ENCODE results near the gene TMEM187. TPM values are rescaled to one million over a fixed set of nuclear protein-coding genes. Genes with fewer than 3 reads are reported as not detected.
A peak's percentile ranks its signal among the peaks of the same experiment; 100 is the strongest.

Gene TMEM187
- total and polyA plus RNA-seq, 12 donors, result 4.0 to 29.2 (median 12.9) TPM

DNA sequence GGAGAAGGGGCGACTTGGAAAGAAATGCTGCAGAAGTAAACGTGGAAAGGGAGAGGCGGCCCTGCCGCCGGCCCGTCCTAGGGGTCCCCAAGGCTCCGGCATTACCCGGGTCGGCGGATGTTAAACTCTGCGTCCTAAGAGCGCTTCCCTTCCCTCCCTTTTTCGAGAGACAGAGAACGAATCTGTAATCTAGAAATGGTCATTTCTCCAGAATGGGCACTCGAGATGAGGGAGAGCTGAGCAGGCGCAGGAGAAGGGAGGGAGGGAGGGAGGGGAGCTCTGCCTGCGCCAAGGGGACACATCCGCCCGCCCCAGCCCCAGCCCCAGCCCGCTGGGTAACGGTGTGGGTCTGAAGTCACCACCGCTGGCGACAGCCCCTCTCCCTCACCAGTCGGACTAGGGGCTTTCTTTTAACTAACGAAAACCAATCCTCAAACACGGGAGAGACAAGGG is 2.6 kb upstream of the TMEM187 start:
- Histone ChIP-seq H3K4me1 (replicated peaks in 1 of 2) (peaks cover 24 to 59% of the 10 kb centered on the region in 2 donors), H3K9me3 (replicated peaks in 1 of 3) (no peaks in the 10 kb centered on the region), H3K27ac (peak overlapping the region; percentile 41 to 99 (median 98)), H3K36me3 (replicated peaks in 1 of 2) (no peaks in the 10 kb centered on the region), H3K27me3 (no peaks in the 10 kb centered on the region), H3K4me3 (peak overlapping the region in 2 of 4 donors; percentile 73 to 81)
- intact Hi-C loops (cut with DNase I), result no loop called here
- TF ChIP-seq, protein P1, sequence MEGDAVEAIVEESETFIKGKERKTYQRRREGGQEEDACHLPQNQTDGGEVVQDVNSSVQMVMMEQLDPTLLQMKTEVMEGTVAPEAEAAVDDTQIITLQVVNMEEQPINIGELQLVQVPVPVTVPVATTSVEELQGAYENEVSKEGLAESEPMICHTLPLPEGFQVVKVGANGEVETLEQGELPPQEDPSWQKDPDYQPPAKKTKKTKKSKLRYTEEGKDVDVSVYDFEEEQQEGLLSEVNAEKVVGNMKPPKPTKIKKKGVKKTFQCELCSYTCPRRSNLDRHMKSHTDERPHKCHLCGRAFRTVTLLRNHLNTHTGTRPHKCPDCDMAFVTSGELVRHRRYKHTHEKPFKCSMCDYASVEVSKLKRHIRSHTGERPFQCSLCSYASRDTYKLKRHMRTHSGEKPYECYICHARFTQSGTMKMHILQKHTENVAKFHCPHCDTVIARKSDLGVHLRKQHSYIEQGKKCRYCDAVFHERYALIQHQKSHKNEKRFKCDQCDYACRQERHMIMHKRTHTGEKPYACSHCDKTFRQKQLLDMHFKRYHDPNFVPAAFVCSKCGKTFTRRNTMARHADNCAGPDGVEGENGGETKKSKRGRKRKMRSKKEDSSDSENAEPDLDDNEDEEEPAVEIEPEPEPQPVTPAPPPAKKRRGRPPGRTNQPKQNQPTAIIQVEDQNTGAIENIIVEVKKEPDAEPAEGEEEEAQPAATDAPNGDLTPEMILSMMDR (IDR thresholded peaks at IDR 0.05), result no peak
- peak in 1 of 2 donors; percentile 9 for TF ChIP-seq POLR2A (IDR thresholded peaks at IDR 0.05)
- peak in 4 of 7 donors; percentile 52 to 62 (median 56) for DNase-seq
- 1 to 23% (median 15%) methylated on average over 17 to 26 of the region's 26 CpGs; no CpG with 5 or more reads in 1 of the 4 donors for WGBS, 4 donors

DNA sequence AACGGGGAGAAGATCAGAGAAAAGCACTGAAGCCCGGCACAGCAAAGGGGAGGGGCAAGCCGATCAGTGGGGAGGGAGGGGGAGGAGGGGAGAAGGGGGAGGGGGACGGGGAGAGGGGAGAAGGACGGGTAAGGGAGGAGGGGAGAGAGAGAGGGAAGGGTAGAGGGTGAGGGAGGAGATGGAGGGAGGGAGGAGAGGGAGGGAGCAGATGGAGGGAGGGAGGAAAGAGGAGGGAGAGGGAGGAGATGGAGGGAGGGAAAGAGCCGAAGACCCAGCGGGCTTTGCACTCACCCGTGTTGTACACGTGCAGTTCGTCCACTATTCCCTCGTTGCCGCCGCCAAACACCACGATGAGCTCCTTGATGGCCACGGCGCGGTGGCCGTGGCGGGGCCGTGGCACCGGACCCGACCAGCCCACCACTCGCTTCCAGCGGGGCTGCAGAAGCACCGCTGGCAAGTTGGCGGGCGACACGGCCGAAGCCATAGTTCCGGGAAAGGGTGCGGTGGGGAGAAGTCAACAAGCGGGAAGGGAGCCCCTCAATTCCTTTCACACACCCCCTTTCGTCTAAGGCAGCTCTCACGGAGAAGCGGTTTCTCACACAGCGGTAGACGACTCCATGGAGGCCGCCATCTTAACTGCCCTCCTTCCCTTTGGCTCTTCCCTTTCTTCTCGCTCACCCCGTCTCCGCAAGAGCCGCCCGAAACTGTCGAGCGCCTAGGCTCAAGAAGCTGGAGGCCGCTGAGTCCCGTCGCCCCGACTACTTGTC is 2.0 kb upstream of the TMEM187 start:
- H3K9me3 ChIP-seq (replicated peaks in 1 of 3), result no peaks in the 10 kb centered on the region
- H3K4me3 ChIP-seq, result peak overlapping the region; percentile 73 to 86 (median 80)
- no peaks in the 10 kb centered on the region for H3K36me3 ChIP-seq (replicated peaks in 1 of 2)
- peak overlapping the region; percentile 93 to 99 (median 98) for H3K27ac ChIP-seq
- no peaks in the 10 kb centered on the region for H3K27me3 ChIP-seq
- H3K4me1 ChIP-seq (replicated peaks in 1 of 2), result peaks cover 24 to 59% of the 10 kb centered on the region in 2 donors
- TF ChIP-seq POLR2A (IDR thresholded peaks at IDR 0.05), result peak in 1 of 2 donors; percentile 50
- TF ChIP-seq, protein P1 (IDR thresholded peaks at IDR 0.05), result no peak
- intact Hi-C loops (cut with DNase I), result no loop called here
- 0 to 17% (median 5%) methylated on average over 36 to 47 of the region's 49 CpGs; no CpG with 5 or more reads in 1 of the 4 donors for WGBS, 4 donors
- peak; percentile 65 to 82 (median 71) for DNase-seq

DNA sequence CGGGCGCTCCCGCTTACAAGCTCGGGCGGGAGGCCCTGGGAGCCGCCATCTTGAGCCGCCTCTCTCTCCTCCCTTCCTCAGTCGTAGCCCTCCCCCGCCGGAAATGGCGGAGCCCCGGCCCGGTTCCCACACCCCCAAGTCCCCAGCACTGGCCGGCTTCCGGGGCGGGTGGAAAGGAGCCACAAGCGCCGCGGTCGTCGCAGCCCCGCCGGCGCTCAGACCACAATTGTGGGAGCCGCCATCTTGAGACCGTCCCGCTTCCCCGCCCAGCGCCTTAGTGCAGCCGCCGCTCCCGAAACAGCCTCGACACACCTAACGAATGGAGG is 1.5 kb upstream of the TMEM187 start:
- intact Hi-C loops (cut with DNase I), result no loop called here
- WGBS, 4 donors, result 2 to 9% (median 4%) methylated on average over 6 to 34 of the region's 34 CpGs; no CpG with 5 or more reads in 1 of the 4 donors
- TF ChIP-seq, protein P1 (IDR thresholded peaks at IDR 0.05), result no peak
- peak in 1 of 2 donors; percentile 74 for TF ChIP-seq POLR2A (IDR thresholded peaks at IDR 0.05)
- DNase-seq, result peak; percentile 86 to 96 (median 93)
- Histone ChIP-seq H3K4me3 (peak overlapping the region; percentile 73 to 86 (median 80)), H3K27me3 (no peaks in the 10 kb centered on the region), H3K36me3 (replicated peaks in 1 of 2) (no peaks in the 10 kb centered on the region), H3K27ac (peak overlapping the region; percentile 93 to 99 (median 98)), H3K4me1 (replicated peaks in 1 of 2) (peaks cover 24 to 53% of the 10 kb centered on the region in 2 donors), H3K9me3 (replicated peaks in 1 of 3) (no peaks in the 10 kb centered on the region)

GRCh38 chrX:153971450-153972367 is 845 bp upstream of the TMEM187 start, which contains the start of gene HCFC1:
HCFC1 (minus strand) TSS chrX:153971818; CDS start chrX:153970840, 978 bp downstream.
- H3K4me3 ChIP-seq, result peak within 1 kb of the TSS; percentile 73 to 86 (median 80)
- peaks cover 18 to 47% of the 10 kb centered on the region in 2 donors for H3K4me1 ChIP-seq (replicated peaks in 1 of 2)
- no peaks in the 10 kb centered on the region for H3K9me3 ChIP-seq (replicated peaks in 1 of 3)
- no peaks in the 10 kb centered on the region for H3K27me3 ChIP-seq
- peak in 1 of 2 donors; percentile 62 for TF ChIP-seq POLR2A (IDR thresholded peaks at IDR 0.05)
- TF ChIP-seq, protein P1 (IDR thresholded peaks at IDR 0.05), result no peak
- 1 to 21% (median 5%) methylated on average over 12 to 96 of the region's 96 CpGs for WGBS, 4 donors
- peak within 1 kb of the TSS; percentile 93 to 99 (median 98) for H3K27ac ChIP-seq
- intact Hi-C loops (cut with DNase I), result no loop called here
- DNase-seq, result peak; percentile 91 to 96 (median 95)
- H3K36me3 ChIP-seq (replicated peaks in 1 of 2), result no peaks in the 10 kb centered on the region

Data from adrenal gland (tissue), 12 donors.